K562 (cell line): ENCODE data around the gene DLX4. TPM values are rescaled to one million over a fixed set of nuclear protein-coding genes. Genes with fewer than 3 reads are reported as not detected.

Experiments
- ATAC-seq: fragments of 200-7000 bp; cut with Tn5 transposase; 3 replicates; pipeline ENCODE4 v1.9.1; 2020; ENCODE audit warnings: moderate library complexity
- BruUV-seq: library from RNA; stranded (reverse); fragments of 400-500 nt; replicated peaks from 2 replicates; lab custom pipeline; 2021; lab: Mats Ljungman, UMichigan
- CTCF ChIA-PET: fragments of 300-600 bp; formaldehyde crosslinking; extraction: SDS; loops from one replicate; lab custom pipeline; 2021; ENCODE audit warnings: low intra/inter-chr PET ratio; lab: Yijun Ruan, JAX
- POLR2A ChIA-PET: fragments of 300-600, 350-650 bp; sonication (Branson Sonifier 250); formaldehyde crosslinking; extraction: SDS; loops from one replicate; lab custom pipeline; 2021; ENCODE audit warnings: antibody characterized with exemption, inconsistent platforms; lab: Yijun Ruan, JAX
- DNase-seq, 4 experiments: peaks; one replicate each; pipeline versions ENCODE4 v3.0.0 to v3.0.0-alpha.2; 2011 to 2018; ENCODE audit warnings: low spot score in 3 of 4, mixed read lengths in 3 of 4; ENCODE audit errors: extremely low read depth in 1 of 4
- FAIRE-seq: peaks from 2 replicates; lab custom pipeline; 2011; peaks lifted over from hg19 to GRCh38; lab: Jason Lieb, UNC
- H2AFZ ChIP-seq: 2 replicates; pipeline ENCODE4 v1.6.0; 2011; ENCODE audit warnings: low read depth, low read length, control low read depth, inconsistent platforms
- H3K27ac ChIP-seq: fragments of 200-600 bp; 3 replicates; pipeline ENCODE4 v1.8.0; 2011; ENCODE audit warnings: low read depth, mild to moderate bottlenecking, control low read depth, inconsistent platforms, low read length, moderate library complexity, mixed read lengths; ENCODE audit errors: extremely low read depth
- H3K27me3 ChIP-seq, 2 experiments: fragments of 300-600 bp in 1 of 2; 2 replicates in 1 of 2; 3 replicates in 1 of 2; pipeline versions ENCODE4 v1.6.0 to v1.8.0; 2011; ENCODE audit warnings: inconsistent platforms in 2 of 2, low read length in 2 of 2, mild to moderate bottlenecking in 1 of 2, mixed read lengths in 1 of 2, moderate library complexity in 1 of 2; ENCODE audit not compliant: control insufficient read depth in 2 of 2, insufficient read depth in 2 of 2
- H3K36me3 ChIP-seq: fragments of 300-600 bp; 3 replicates; pipeline ENCODE4 v1.8.0; 2011; ENCODE audit warnings: mild to moderate bottlenecking, low read length, inconsistent platforms; ENCODE audit not compliant: control insufficient read depth, insufficient read depth
- H3K4me1 ChIP-seq, 2 experiments: fragments of 200-600 bp in 1 of 2; replicated peaks in 1 of 2; 2 replicates in 1 of 2; 3 replicates in 1 of 2; pipeline versions ENCODE4 v1.5.1 to v1.8.0; 2011; ENCODE audit warnings: inconsistent platforms in 2 of 2, low read length in 2 of 2, mild to moderate bottlenecking in 1 of 2, mixed read lengths in 1 of 2, moderate library complexity in 1 of 2; ENCODE audit not compliant: control insufficient read depth in 2 of 2, insufficient read depth in 2 of 2
- H3K4me2 ChIP-seq: 2 replicates; pipeline ENCODE4 v1.6.1; 2011; ENCODE audit warnings: low read length, control low read depth, inconsistent platforms, mixed read lengths; ENCODE audit not compliant: insufficient read depth
- H3K4me3 ChIP-seq: fragments of 200-600 bp; sonication (generic), shearing (Covaris generic); 2 replicates; pipeline ENCODE4 v1.5.1; 2016; ENCODE audit warnings: control low read depth, inconsistent platforms
- H3K79me2 ChIP-seq: fragments of 200-600 bp; 3 replicates; pipeline ENCODE4 v1.8.0; 2011; ENCODE audit warnings: low read length, inconsistent platforms; ENCODE audit not compliant: control insufficient read depth, insufficient read depth
- H3K9ac ChIP-seq, 2 experiments: 2 replicates each; pipeline versions ENCODE4 v1.6.0 to v1.6.1; 2011; ENCODE audit warnings: low read depth in 2 of 2, low read length in 2 of 2, control low read depth in 1 of 2, inconsistent platforms in 1 of 2, mild to moderate bottlenecking in 1 of 2, mixed read lengths in 1 of 2; ENCODE audit not compliant: insufficient read depth in 1 of 2
- H3K9me1 ChIP-seq: one replicate; pipeline ENCODE4 v1.6.0; 2011; ENCODE audit warnings: inconsistent platforms, mild to moderate bottlenecking, low read length, moderate library complexity; ENCODE audit not compliant: control insufficient read depth, insufficient read depth
- H3K9me3 ChIP-seq: replicated peaks from 2 replicates; pipeline ENCODE4 v1.5.1; 2011; ENCODE audit warnings: low read depth, low read length, inconsistent platforms; ENCODE audit not compliant: control insufficient read depth, insufficient read depth
- H4K20me1 ChIP-seq: replicated peaks from 2 replicates; pipeline ENCODE4 v1.6.1; 2011; ENCODE audit warnings: low read length, inconsistent platforms, mixed read lengths; ENCODE audit not compliant: control insufficient read depth, insufficient read depth
- CHAMP1 ChIP-seq: fragments of 450-650 bp; IDR thresholded peaks from 2 replicates; pipeline ENCODE4 v1.6.1; 2016; ENCODE audit warnings: mild to moderate bottlenecking
- FUS ChIP-seq: fragments of 200-400 bp; formaldehyde crosslinking; optimal IDR thresholded peaks from 2 replicates; pipeline ENCODE3; 2017; ENCODE audit warnings: low read depth, low read length
- HDAC8 ChIP-seq: fragments of 450-650 bp; IDR thresholded peaks from 2 replicates; pipeline ENCODE4 v1.6.1; 2016; ENCODE audit warnings: mild to moderate bottlenecking, missing genetic modification characterization, moderate library complexity, missing compliant biosample characterization
- HES1 ChIP-seq: fragments of 450-650 bp; IDR thresholded peaks from 2 replicates; pipeline ENCODE4 v1.6.1; 2016; ENCODE audit warnings: low read depth, mild to moderate bottlenecking, moderate library complexity
- KDM1A ChIP-seq, 2 experiments: fragments of 450-650 bp; IDR thresholded peaks; 2 replicates each; pipeline ENCODE4 v1.6.1; 2016; ENCODE audit warnings: mild to moderate bottlenecking in 2 of 2
- KLF16 ChIP-seq: IDR thresholded peaks from 2 replicates; pipeline ENCODE4 v1.6.1; 2016; ENCODE audit warnings: antibody characterized with exemption
- PHTF2 ChIP-seq: fragments of 250-450 bp; sonication (Bioruptor Pico); IDR thresholded peaks from 2 replicates; pipeline ENCODE4 v1.5.0; 2021; ENCODE audit warnings: mild to moderate bottlenecking
- POLR2G ChIP-seq: fragments of 200-400 bp; formaldehyde crosslinking; IDR thresholded peaks from 2 replicates; pipeline ENCODE4 v1.6.1; 2017; ENCODE audit warnings: low read depth, mild to moderate bottlenecking, antibody characterized with exemption, low read length, moderate library complexity
- PTTG1 ChIP-seq: fragments of 450-650 bp; IDR thresholded peaks from 2 replicates; pipeline ENCODE4 v1.6.1; 2016; ENCODE audit warnings: low read depth, mild to moderate bottlenecking, missing genetic modification characterization, missing compliant biosample characterization
- RBM15 ChIP-seq: fragments of 200-400 bp; formaldehyde crosslinking; IDR thresholded peaks from 2 replicates; pipeline ENCODE4 v1.6.1; 2018; ENCODE audit warnings: mild to moderate bottlenecking, low read length, moderate library complexity; ENCODE audit not compliant: insufficient read depth
- SP1 ChIP-seq: sonication (generic); formaldehyde crosslinking; IDR thresholded peaks from 2 replicates; pipeline ENCODE4 v1.8.1; 2022; ENCODE audit warnings: mild to moderate bottlenecking, missing genetic modification reagents
- ZBED1 ChIP-seq: IDR thresholded peaks from 2 replicates; pipeline ENCODE4 v1.6.1; 2014
- ZSCAN32 ChIP-seq: fragments of 450-650 bp; formaldehyde crosslinking; IDR thresholded peaks from 2 replicates; pipeline ENCODE4 v1.4.0; 2020; ENCODE audit warnings: mild to moderate bottlenecking, moderate library complexity
- WGBS: fragments of 100-300 bp; shearing (Covaris generic); methylation state at CpG from one replicate; pipeline ENCODE4 v1.1.6; 2016; ENCODE audit warnings: low coverage, mixed read lengths; ENCODE audit not compliant: insufficient coverage; ENCODE audit errors: missing lambda C conversion rate; 5-methylcytosine and 5-hydroxymethylcytosine counted together
- in situ Hi-C: fragments of 300-500 bp; cut with MboI; formaldehyde crosslinking; loops from 4 replicates; pipeline ENCODE4 v1.15.0; 2018; ENCODE audit warnings: inconsistent platforms, mixed read lengths
- intact Hi-C: fragments of 100-400 bp; cut with micrococcal nuclease; formaldehyde crosslinking; loops from 2 replicates; pipeline ENCODE4 v1.14.2; 2022
- polyA plus RNA-seq, 8 experiments: library from polyadenylated mRNA; depleted of rRNA in 4 of 8; stranded (reverse) in 5 of 8; unstranded in 3 of 8; fragments of >200 nt; fragmentation: Nextera tagmentation in 2 of 8; fragmentation: Illumina TruSeq in 1 of 8; extraction: Ambion mirVana in 2 of 8; extraction: Trizol in 1 of 8; gene quantifications; 2 replicates each; pipeline versions ENCODE4 v1.2.1 to v1.2.3, GENCODE V29; 2011 to 2014; ENCODE audit warnings: inconsistent platforms in 1 of 8, missing spikeins in 1 of 8
- total RNA-seq, 7 experiments: library from RNA; depleted of rRNA in 6 of 7; stranded (reverse); fragments of >200 nt in 6 of 7; fragmentation: Illumina TruSeq in 2 of 7; extraction: Trizol in 2 of 7; gene quantifications; 2 replicates each; pipeline versions ENCODE4 v1.2.1 to v1.2.3, GENCODE V29; 2011 to 2021; ENCODE audit warnings: low replicate concordance in 1 of 7

Gene DLX4
- total and polyA plus RNA-seq, 9 of the 15 experiments (the other 6 are each of a cell fraction or from before 2014, with no cell fraction given), result 0.15 to 2.2 (median 0.58) TPM

- TF ChIP-seq PHTF2 (CRISPR knock-in tag), result no peak
- TF ChIP-seq HDAC8 (tag), result no peak
- no peak for TF ChIP-seq SP1 (CRISPR knock-in tag)
- no peak for TF ChIP-seq KLF16
- no peak for TF ChIP-seq POLR2G
These were observed 44.4 kb upstream of the DLX4 start (continued) for GRCh38 chr17:49924589-49924988.

- no TSS peak for BruUV-seq
- H3K4me3 ChIP-seq, result no peak overlapping the region
These were observed 43.1 kb upstream of the DLX4 start for GRCh38 chr17:49925921-49926320.

More at GRCh38 chr17:49925921-49926320, 43.1 kb upstream of the DLX4 start:
- H3K4me2 ChIP-seq, result no peak overlapping the region
- TF ChIP-seq PTTG1 (tag) (no peak), ZBED1 (no peak), KDM1A (IDR thresholded peaks at IDR 0.05) (no peak), FUS (no peak), RBM15 (no peak), HES1 (no peak), HDAC8 (tag) (no peak), CHAMP1 (no peak), ZSCAN32 (CRISPR knock-in tag) (no peak)
- ATAC-seq, result no peak
- DNase-seq, result peak in 1 of 4 experiments; percentile 25
- no peaks in the 10 kb centered on the region for H3K79me2 ChIP-seq
- peaks cover 6% of the 10 kb centered on the region for H4K20me1 ChIP-seq
- ChIA-PET POLR2A (no interaction called here), CTCF (no interaction called here)
- FAIRE-seq, result no peak
- in situ Hi-C loops, result no loop called here
- H3K4me1 ChIP-seq, result peaks cover 4 to 15% of the 10 kb centered on the region in 2 experiments; a peak in 3 of 5 replicates
- 0 out of 2 replicates have a peak overlapping the region, but pooled peaks have one; percentile 4 for H2AFZ ChIP-seq
- H3K9me1 ChIP-seq, result no peaks in the 10 kb centered on the region
- no peak overlapping the region for H3K9ac ChIP-seq
- H3K9me3 ChIP-seq, result no peaks in the 10 kb centered on the region
- intact Hi-C loops, result no loop called here
- no peak overlapping the region for H3K27ac ChIP-seq
- no peaks in the 10 kb centered on the region for H3K36me3 ChIP-seq
- H3K27me3 ChIP-seq, result peaks cover 9 to 64% of the 10 kb centered on the region in 2 experiments; a peak in 4 of 5 replicates
- 6% methylated on average over 9 of the region's 9 CpGs for WGBS
